WTC11 (cell line): ENCODE measurements around the gene AIP. TPM values are rescaled to one million over a fixed set of nuclear protein-coding genes. Genes with fewer than 3 reads are reported as not detected.

ENCODE experiments used
- ATAC-seq: fragments of 200-7000 bp; cut with Tn5 transposase; 2 replicates; pipeline ENCODE4 v1.10.0; 2021; ENCODE audit warnings: mild to moderate bottlenecking, moderate library complexity
- CTCF ChIA-PET: fragments of 300-600 bp; sonication (Branson Sonifier 250); formaldehyde crosslinking; loops from one replicate; lab custom pipeline; 2021; ENCODE audit warnings: antibody characterized with exemption; lab: Charles Lee
- POLR2A ChIA-PET: fragments of 350-600 bp; sonication (Branson Sonifier 250); formaldehyde crosslinking; loops from one replicate; lab custom pipeline; 2021; ENCODE audit warnings: antibody characterized with exemption; lab: Charles Lee
- DNase-seq: peaks from one replicate; pipeline ENCODE4 v3.0.0; 2021; ENCODE audit warnings: low spot score
- H3K27ac Mint-ChIP-seq: 2 replicates; pipeline ENCODE4 v1.8.0; 2021; ENCODE audit warnings: mixed read lengths
- H3K27me3 Mint-ChIP-seq: 2 replicates; pipeline ENCODE4 v1.8.0; 2021; ENCODE audit warnings: low read depth, mild to moderate bottlenecking, moderate library complexity, mixed read lengths
- H3K36me3 Mint-ChIP-seq: 2 replicates; pipeline ENCODE4 v1.8.0; 2021; ENCODE audit warnings: mixed read lengths
- H3K4me1 Mint-ChIP-seq: 2 replicates; pipeline ENCODE4 v1.8.0; 2022; ENCODE audit warnings: mixed read lengths
- H3K4me3 Mint-ChIP-seq: 2 replicates; pipeline ENCODE4 v1.8.0; 2021; ENCODE audit warnings: mild to moderate bottlenecking, moderate library complexity, mixed read lengths
- H3K9me3 Mint-ChIP-seq: 2 replicates; pipeline ENCODE4 v1.8.0; 2021; ENCODE audit warnings: mixed read lengths
- ETV6 ChIP-seq: sonication (generic); formaldehyde crosslinking; IDR thresholded peaks from 2 replicates; pipeline ENCODE4 v1.8.1; 2022; ENCODE audit warnings: mild to moderate bottlenecking, missing genetic modification reagents
- GTF2I ChIP-seq: fragments of 250-450 bp; sonication (Bioruptor Pico); conservative IDR thresholded peaks from 2 replicates; pipeline ENCODE4 v1.4.0; 2021; ENCODE audit warnings: mild to moderate bottlenecking
- RORB ChIP-seq: fragments of 250-450 bp; sonication (Bioruptor Pico); IDR thresholded peaks from 2 replicates; pipeline ENCODE4 v1.9.0; 2021; ENCODE audit warnings: mild to moderate bottlenecking
- SMAD3 ChIP-seq: sonication (generic); formaldehyde crosslinking; IDR thresholded peaks from 2 replicates; pipeline ENCODE4 v1.8.0; 2022; ENCODE audit warnings: missing genetic modification reagents, mild to moderate bottlenecking, borderline replicate concordance
- SMAD4 ChIP-seq: sonication (generic); formaldehyde crosslinking; IDR thresholded peaks from 2 replicates; pipeline ENCODE4 v1.8.0; 2022; ENCODE audit warnings: mild to moderate bottlenecking, missing genetic modification reagents
- ZNF219 ChIP-seq: sonication (generic); formaldehyde crosslinking; IDR thresholded peaks from 2 replicates; pipeline ENCODE4 v1.8.0; 2023; ENCODE audit warnings: missing genetic modification reagents, mild to moderate bottlenecking, borderline replicate concordance
- ZNF232 ChIP-seq: sonication (generic); formaldehyde crosslinking; IDR thresholded peaks from 2 replicates; pipeline ENCODE4 v1.8.0; 2022; ENCODE audit warnings: mild to moderate bottlenecking, missing genetic modification reagents
- ZNF396 ChIP-seq: fragments of 250-450 bp; sonication (Bioruptor Pico); IDR thresholded peaks from 2 replicates; pipeline ENCODE4 v1.8.0; 2021; ENCODE audit warnings: mild to moderate bottlenecking, moderate library complexity, borderline replicate concordance
- total RNA-seq: library from RNA; stranded (reverse); gene quantifications from 3 replicates; pipeline ENCODE4 v1.2.3, GENCODE V29; 2021
- TF ChIP-seq, protein P1 (sequence below): sonication (generic); formaldehyde crosslinking; IDR thresholded peaks from 2 replicates; pipeline ENCODE4 v1.8.0; 2023; ENCODE audit warnings: missing genetic modification reagents
- TF ChIP-seq, protein P2 (sequence below): sonication (generic); formaldehyde crosslinking; IDR thresholded peaks from 2 replicates; pipeline ENCODE4 v1.8.1; 2023; ENCODE audit warnings: mild to moderate bottlenecking, missing genetic modification reagents, moderate library complexity
- TF ChIP-seq, protein P3 (sequence below): fragments of 250-450 bp; sonication (Bioruptor Pico); IDR thresholded peaks from 2 replicates; pipeline ENCODE4 v1.9.0; 2021; ENCODE audit warnings: mild to moderate bottlenecking
- TF ChIP-seq, protein P4 (sequence below): sonication (generic); formaldehyde crosslinking; conservative IDR thresholded peaks from 2 replicates; pipeline ENCODE4 v1.8.1; 2022; ENCODE audit warnings: mild to moderate bottlenecking, missing genetic modification reagents
- TF ChIP-seq, protein P5 (sequence below): fragments of 250-450 bp; sonication (Bioruptor Pico); IDR thresholded peaks from 2 replicates; pipeline ENCODE4 v2.1.2; 2022; ENCODE audit warnings: mild to moderate bottlenecking, moderate library complexity
- TF ChIP-seq, protein P6 (sequence below): sonication (generic); formaldehyde crosslinking; IDR thresholded peaks from 2 replicates; pipeline ENCODE4 v1.8.1; 2023; ENCODE audit warnings: mild to moderate bottlenecking, missing genetic modification reagents
- TF ChIP-seq, protein P7 (sequence below): sonication (generic); formaldehyde crosslinking; IDR thresholded peaks from 2 replicates; pipeline ENCODE4 v1.8.1; 2022; ENCODE audit warnings: mild to moderate bottlenecking, missing genetic modification reagents, moderate library complexity, borderline replicate concordance
- TF ChIP-seq, protein P8 (sequence below): sonication (generic); formaldehyde crosslinking; IDR thresholded peaks from 2 replicates; pipeline ENCODE4 v1.8.1; 2023; ENCODE audit warnings: mild to moderate bottlenecking, moderate library complexity, missing genetic modification reagents
- TF ChIP-seq, protein P9 (sequence below): fragments of 250-450 bp; sonication (Bioruptor Pico); conservative IDR thresholded peaks from 2 replicates; pipeline ENCODE4 v1.9.0; 2021; ENCODE audit warnings: mild to moderate bottlenecking
- TF ChIP-seq, protein P10 (sequence below): sonication (generic); formaldehyde crosslinking; IDR thresholded peaks from 2 replicates; pipeline ENCODE4 v1.8.1; 2022; ENCODE audit warnings: low read depth, mild to moderate bottlenecking, moderate library complexity, missing genetic modification reagents, borderline replicate concordance

The AIP gene
- total RNA-seq, 1 experiment from 2014 or later, result 32.8 TPM

DNA sequence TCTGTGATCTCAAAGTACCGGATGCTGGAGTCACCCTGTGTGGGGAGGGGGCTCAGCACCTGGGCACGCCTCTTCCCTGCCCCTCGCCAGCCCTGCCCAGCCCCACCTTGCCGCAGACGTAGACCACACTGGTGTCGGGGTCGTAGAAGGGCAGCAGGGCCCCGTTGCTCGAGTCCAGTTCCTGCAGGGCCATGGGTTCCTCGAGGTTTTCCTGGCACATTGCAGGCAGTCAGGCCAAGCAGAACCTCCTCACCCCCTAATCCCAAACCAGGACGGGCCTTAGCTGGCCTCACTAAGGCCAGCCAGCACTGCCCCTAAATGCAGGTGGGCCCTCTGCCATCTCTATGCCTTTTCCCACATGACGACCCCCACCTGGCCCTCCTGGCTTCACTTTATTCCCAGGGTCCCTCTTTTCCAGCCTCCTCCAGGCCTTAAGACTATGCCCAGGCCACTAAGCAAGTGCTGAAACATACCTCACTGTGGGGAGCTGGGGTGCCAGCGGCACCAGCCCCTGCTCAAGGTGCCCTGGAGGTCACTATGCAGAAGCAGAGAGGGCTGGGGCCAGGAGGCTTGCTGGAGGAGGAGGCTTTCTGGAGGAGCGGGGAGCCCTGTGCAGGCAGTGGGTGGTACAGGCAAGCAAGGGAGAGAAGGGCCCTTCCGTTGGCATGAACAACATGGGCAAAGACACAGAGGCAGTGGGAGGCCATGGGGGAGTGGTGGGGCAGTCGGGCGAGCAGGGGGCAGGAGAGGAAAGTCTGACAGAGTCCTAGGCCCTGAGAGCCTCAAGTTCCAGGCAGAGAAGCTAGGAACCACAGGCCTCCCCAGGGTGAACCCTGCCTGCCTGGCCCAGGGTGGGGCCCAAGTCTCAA lies 42.4 kb upstream of the AIP start:
- no peak for ATAC-seq
- ChIA-PET CTCF (interaction anchor here (0.6 to 1.4 kb wide), 3 partner anchors 10 to 44 kb away, joined by 3 to 4 read pairs (median 3); no protein-coding TSS in a partner anchor), POLR2A (interaction anchor here (0.6 to 1.2 kb wide), 2 partner anchors 20 to 39 kb away, joined by 4 to 5 read pairs; partner anchors contain the start of gene PPP1CA)
- no peak for TF ChIP-seq RORB (CRISPR knock-in tag)
- TF ChIP-seq SMAD3 (CRISPR knock-in tag), result no peak
- TF ChIP-seq, protein P1, sequence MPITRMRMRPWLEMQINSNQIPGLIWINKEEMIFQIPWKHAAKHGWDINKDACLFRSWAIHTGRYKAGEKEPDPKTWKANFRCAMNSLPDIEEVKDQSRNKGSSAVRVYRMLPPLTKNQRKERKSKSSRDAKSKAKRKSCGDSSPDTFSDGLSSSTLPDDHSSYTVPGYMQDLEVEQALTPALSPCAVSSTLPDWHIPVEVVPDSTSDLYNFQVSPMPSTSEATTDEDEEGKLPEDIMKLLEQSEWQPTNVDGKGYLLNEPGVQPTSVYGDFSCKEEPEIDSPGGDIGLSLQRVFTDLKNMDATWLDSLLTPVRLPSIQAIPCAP (CRISPR knock-in tag), result no peak
- TF ChIP-seq ZNF232, result no peak
- TF ChIP-seq ETV6 (CRISPR knock-in tag), result no peak
- TF ChIP-seq, protein P2, sequence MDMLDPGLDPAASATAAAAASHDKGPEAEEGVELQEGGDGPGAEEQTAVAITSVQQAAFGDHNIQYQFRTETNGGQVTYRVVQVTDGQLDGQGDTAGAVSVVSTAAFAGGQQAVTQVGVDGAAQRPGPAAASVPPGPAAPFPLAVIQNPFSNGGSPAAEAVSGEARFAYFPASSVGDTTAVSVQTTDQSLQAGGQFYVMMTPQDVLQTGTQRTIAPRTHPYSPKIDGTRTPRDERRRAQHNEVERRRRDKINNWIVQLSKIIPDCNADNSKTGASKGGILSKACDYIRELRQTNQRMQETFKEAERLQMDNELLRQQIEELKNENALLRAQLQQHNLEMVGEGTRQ (CRISPR knock-in tag), result no peak
- TF ChIP-seq, protein P3, sequence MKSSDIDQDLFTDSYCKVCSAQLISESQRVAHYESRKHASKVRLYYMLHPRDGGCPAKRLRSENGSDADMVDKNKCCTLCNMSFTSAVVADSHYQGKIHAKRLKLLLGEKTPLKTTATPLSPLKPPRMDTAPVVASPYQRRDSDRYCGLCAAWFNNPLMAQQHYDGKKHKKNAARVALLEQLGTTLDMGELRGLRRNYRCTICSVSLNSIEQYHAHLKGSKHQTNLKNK, result no peak
- TF ChIP-seq ZNF219, result no peak
- TF ChIP-seq, protein P4, sequence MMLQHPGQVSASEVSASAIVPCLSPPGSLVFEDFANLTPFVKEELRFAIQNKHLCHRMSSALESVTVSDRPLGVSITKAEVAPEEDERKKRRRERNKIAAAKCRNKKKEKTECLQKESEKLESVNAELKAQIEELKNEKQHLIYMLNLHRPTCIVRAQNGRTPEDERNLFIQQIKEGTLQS (CRISPR knock-in tag), result no peak
- TF ChIP-seq, protein P5, sequence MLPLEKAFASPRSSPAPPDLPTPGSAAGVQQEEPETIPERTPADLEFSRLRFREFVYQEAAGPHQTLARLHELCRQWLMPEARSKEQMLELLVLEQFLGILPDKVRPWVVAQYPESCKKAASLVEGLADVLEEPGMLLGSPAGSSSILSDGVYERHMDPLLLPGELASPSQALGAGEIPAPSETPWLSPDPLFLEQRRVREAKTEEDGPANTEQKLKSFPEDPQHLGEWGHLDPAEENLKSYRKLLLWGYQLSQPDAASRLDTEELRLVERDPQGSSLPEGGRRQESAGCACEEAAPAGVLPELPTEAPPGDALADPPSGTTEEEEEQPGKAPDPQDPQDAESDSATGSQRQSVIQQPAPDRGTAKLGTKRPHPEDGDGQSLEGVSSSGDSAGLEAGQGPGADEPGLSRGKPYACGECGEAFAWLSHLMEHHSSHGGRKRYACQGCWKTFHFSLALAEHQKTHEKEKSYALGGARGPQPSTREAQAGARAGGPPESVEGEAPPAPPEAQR (CRISPR knock-in tag), result no peak
- TF ChIP-seq, protein P6, sequence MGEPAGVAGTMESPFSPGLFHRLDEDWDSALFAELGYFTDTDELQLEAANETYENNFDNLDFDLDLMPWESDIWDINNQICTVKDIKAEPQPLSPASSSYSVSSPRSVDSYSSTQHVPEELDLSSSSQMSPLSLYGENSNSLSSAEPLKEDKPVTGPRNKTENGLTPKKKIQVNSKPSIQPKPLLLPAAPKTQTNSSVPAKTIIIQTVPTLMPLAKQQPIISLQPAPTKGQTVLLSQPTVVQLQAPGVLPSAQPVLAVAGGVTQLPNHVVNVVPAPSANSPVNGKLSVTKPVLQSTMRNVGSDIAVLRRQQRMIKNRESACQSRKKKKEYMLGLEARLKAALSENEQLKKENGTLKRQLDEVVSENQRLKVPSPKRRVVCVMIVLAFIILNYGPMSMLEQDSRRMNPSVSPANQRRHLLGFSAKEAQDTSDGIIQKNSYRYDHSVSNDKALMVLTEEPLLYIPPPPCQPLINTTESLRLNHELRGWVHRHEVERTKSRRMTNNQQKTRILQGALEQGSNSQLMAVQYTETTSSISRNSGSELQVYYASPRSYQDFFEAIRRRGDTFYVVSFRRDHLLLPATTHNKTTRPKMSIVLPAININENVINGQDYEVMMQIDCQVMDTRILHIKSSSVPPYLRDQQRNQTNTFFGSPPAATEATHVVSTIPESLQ, result no peak
- TF ChIP-seq SMAD4 (CRISPR knock-in tag), result no peak
- no peak for TF ChIP-seq GTF2I (CRISPR knock-in tag)
- TF ChIP-seq, protein P7, sequence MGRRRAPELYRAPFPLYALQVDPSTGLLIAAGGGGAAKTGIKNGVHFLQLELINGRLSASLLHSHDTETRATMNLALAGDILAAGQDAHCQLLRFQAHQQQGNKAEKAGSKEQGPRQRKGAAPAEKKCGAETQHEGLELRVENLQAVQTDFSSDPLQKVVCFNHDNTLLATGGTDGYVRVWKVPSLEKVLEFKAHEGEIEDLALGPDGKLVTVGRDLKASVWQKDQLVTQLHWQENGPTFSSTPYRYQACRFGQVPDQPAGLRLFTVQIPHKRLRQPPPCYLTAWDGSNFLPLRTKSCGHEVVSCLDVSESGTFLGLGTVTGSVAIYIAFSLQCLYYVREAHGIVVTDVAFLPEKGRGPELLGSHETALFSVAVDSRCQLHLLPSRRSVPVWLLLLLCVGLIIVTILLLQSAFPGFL, result no peak
- TF ChIP-seq, protein P8, sequence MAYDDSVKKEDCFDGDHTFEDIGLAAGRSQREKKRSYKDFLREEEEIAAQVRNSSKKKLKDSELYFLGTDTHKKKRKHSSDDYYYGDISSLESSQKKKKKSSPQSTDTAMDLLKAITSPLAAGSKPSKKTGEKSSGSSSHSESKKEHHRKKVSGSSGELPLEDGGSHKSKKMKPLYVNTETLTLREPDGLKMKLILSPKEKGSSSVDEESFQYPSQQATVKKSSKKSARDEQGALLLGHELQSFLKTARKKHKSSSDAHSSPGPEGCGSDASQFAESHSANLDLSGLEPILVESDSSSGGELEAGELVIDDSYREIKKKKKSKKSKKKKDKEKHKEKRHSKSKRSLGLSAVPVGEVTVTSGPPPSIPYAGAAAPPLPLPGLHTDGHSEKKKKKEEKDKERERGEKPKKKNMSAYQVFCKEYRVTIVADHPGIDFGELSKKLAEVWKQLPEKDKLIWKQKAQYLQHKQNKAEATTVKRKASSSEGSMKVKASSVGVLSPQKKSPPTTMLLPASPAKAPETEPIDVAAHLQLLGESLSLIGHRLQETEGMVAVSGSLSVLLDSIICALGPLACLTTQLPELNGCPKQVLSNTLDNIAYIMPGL, result no peak
- TF ChIP-seq, protein P9, sequence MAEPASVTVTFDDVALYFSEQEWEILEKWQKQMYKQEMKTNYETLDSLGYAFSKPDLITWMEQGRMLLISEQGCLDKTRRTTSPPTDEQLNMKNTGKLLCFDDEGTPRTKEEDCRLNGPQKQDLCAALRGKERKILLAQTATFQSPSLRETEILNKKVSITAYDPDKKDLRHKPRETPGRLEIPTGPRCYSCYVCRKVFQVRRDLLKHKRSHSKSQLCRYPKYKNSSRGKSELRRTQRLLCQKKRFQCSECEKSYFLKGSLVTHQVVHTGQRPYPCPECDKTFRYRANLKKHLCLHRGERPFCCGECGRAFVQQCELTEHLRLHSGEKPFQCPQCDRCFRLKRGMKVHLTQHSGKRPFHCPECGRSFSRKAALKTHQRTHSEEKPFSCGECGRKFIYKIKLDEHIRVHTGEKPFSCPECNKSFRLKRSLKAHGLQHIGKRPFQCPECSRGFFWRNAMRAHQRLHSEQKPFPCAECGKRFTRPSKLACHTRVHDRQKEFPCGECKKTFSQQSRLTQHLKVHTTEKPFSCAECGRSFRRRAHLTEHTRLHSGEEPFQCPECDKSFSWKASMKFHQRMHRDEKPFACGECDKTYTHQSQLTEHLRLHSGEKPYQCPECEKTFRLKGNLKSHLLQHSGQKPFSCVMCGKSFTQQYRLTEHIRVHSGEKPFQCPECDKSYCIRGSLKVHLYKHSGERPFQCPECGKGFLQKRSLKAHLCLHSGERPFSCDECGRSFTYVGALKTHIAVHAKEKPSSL (CRISPR knock-in tag), result no peak
- TF ChIP-seq, protein P10, sequence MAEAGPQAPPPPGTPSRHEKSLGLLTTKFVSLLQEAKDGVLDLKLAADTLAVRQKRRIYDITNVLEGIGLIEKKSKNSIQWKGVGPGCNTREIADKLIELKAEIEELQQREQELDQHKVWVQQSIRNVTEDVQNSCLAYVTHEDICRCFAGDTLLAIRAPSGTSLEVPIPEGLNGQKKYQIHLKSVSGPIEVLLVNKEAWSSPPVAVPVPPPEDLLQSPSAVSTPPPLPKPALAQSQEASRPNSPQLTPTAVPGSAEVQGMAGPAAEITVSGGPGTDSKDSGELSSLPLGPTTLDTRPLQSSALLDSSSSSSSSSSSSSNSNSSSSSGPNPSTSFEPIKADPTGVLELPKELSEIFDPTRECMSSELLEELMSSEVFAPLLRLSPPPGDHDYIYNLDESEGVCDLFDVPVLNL (CRISPR knock-in tag), result no peak
- TF ChIP-seq ZNF396 (CRISPR knock-in tag), result no peak
- Mint-ChIP-seq H3K27ac (no peak overlapping the region), H3K4me3 (no peak overlapping the region), H3K27me3 (no peaks in the 10 kb centered on the region), H3K4me1 (peaks cover 19% of the 10 kb centered on the region), H3K9me3 (no peaks in the 10 kb centered on the region), H3K36me3 (no peaks in the 10 kb centered on the region)
- DNase-seq, result no peak
